ENCODE data around the gene CNOT10.

- TF ChIP-seq, protein P1, sequence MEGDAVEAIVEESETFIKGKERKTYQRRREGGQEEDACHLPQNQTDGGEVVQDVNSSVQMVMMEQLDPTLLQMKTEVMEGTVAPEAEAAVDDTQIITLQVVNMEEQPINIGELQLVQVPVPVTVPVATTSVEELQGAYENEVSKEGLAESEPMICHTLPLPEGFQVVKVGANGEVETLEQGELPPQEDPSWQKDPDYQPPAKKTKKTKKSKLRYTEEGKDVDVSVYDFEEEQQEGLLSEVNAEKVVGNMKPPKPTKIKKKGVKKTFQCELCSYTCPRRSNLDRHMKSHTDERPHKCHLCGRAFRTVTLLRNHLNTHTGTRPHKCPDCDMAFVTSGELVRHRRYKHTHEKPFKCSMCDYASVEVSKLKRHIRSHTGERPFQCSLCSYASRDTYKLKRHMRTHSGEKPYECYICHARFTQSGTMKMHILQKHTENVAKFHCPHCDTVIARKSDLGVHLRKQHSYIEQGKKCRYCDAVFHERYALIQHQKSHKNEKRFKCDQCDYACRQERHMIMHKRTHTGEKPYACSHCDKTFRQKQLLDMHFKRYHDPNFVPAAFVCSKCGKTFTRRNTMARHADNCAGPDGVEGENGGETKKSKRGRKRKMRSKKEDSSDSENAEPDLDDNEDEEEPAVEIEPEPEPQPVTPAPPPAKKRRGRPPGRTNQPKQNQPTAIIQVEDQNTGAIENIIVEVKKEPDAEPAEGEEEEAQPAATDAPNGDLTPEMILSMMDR (conservative IDR thresholded peaks at IDR 0.05; ENCODE audit: low read depth, low read length): no peak
- no peak for TF ChIP-seq EZH2phosphoT487 (IDR thresholded peaks at IDR 0.05; ENCODE audit: borderline replicate concordance, low read length)
- no peak for TF ChIP-seq EZH2 (IDR thresholded peaks at IDR 0.05; ENCODE audit: low read length, unreplicated experiment)
Measured at GRCh38 chr3:32780071-32780734, 95.2 kb downstream of the CNOT10 start.
